IMR-90 (cell line): Measurements from ENCODE around the gene IQSEC3. TPM values are rescaled to one million over a fixed set of nuclear protein-coding genes. Genes with fewer than 3 reads are reported as not detected.

Experiments
- ATAC-seq: fragments of 200-7000 bp; cut with Tn5 transposase; 2 replicates; pipeline ENCODE4 v1.9.1; 2020; ENCODE audit warnings: low read depth, mild to moderate bottlenecking, moderate library complexity
- BruUV-seq: library from RNA; stranded (reverse); fragments of 400-500 nt; replicated peaks from 2 replicates; lab custom pipeline; 2021; lab: Mats Ljungman, UMichigan
- CTCF ChIA-PET: fragments of 300-600 bp; formaldehyde crosslinking; extraction: SDS; loops from one replicate; lab custom pipeline; 2021; ENCODE audit warnings: antibody characterized with exemption; lab: Yijun Ruan, JAX
- POLR2A ChIA-PET: fragments of 300-600 bp; sonication (Branson Sonifier 250); formaldehyde crosslinking; loops from one replicate; lab custom pipeline; 2022; ENCODE audit warnings: antibody characterized with exemption; ENCODE audit not compliant: unreplicated experiment; lab: Charles Lee
- DNase-seq: peaks from one replicate; pipeline ENCODE4 v3.0.0; 2013
- H2AFZ ChIP-seq: replicated peaks from 2 replicates; pipeline ENCODE3; 2013; ENCODE audit warnings: low read length, mild to moderate bottlenecking; ENCODE audit not compliant: poor library complexity
- H2AK5ac ChIP-seq: 2 replicates; pipeline ENCODE4 v1.6.1; 2013; ENCODE audit warnings: low read depth, low read length, inconsistent platforms
- H2AK9ac ChIP-seq: replicated peaks from 2 replicates; pipeline ENCODE3; 2013; ENCODE audit warnings: mild to moderate bottlenecking, low read depth, low read length, moderate library complexity; ENCODE audit not compliant: poor library complexity
- H2BK120ac ChIP-seq: 2 replicates; pipeline ENCODE4 v1.6.1; 2013; ENCODE audit warnings: low read depth, low read length, inconsistent platforms
- H2BK15ac ChIP-seq: 3 replicates; pipeline ENCODE4 v1.6.1; 2013; ENCODE audit warnings: low read depth, low read length, inconsistent platforms
- H2BK20ac ChIP-seq: 2 replicates; pipeline ENCODE4 v1.6.1; 2013; ENCODE audit warnings: low read depth, mild to moderate bottlenecking, inconsistent platforms, low read length, moderate library complexity
- H2BK5ac ChIP-seq: 2 replicates; pipeline ENCODE4 v1.6.1; 2013; ENCODE audit warnings: mild to moderate bottlenecking, low read depth, low read length, inconsistent platforms; ENCODE audit not compliant: poor library complexity, severe bottlenecking
- H3K14ac ChIP-seq: replicated peaks from 2 replicates; pipeline ENCODE4 v1.6.1; 2013; ENCODE audit warnings: low read depth, low read length, inconsistent platforms
- H3K18ac ChIP-seq: 2 replicates; pipeline ENCODE4 v1.6.1; 2013; ENCODE audit warnings: low read depth, low read length, control low read depth
- H3K23ac ChIP-seq: 2 replicates; pipeline ENCODE4 v1.6.1; 2013; ENCODE audit warnings: low read depth, low read length, inconsistent platforms
- H3K27ac ChIP-seq: 2 replicates; pipeline ENCODE4 v1.5.1; 2013; ENCODE audit warnings: mild to moderate bottlenecking, control low read depth, low read length; ENCODE audit not compliant: insufficient read depth
- H3K27me3 ChIP-seq: 2 replicates; pipeline ENCODE4 v1.6.1; 2013; ENCODE audit warnings: low read length; ENCODE audit not compliant: control insufficient read depth, insufficient read depth
- H3K36me3 ChIP-seq: 2 replicates; pipeline ENCODE4 v1.6.1; 2013; ENCODE audit warnings: low read length, mixed read lengths; ENCODE audit not compliant: control insufficient read depth, insufficient read depth
- H3K4ac ChIP-seq: 2 replicates; pipeline ENCODE4 v1.6.1; 2013; ENCODE audit warnings: low read depth, low read length, inconsistent platforms
- H3K4me1 ChIP-seq: 2 replicates; pipeline ENCODE4 v1.6.1; 2013; ENCODE audit warnings: low read length, mixed read lengths; ENCODE audit not compliant: control insufficient read depth, insufficient read depth
- H3K4me2 ChIP-seq: 2 replicates; pipeline ENCODE4 v1.6.1; 2013; ENCODE audit warnings: low read depth, mild to moderate bottlenecking, control low read depth, low read length, moderate library complexity
- H3K4me3 ChIP-seq: 2 replicates; pipeline ENCODE4 v1.5.1; 2013; ENCODE audit warnings: low read depth, mild to moderate bottlenecking, control low read depth, low read length, moderate library complexity; ENCODE audit not compliant: insufficient read depth
- H3K56ac ChIP-seq: 2 replicates; pipeline ENCODE4 v1.6.1; 2013; ENCODE audit warnings: low read length, inconsistent platforms; ENCODE audit not compliant: insufficient read depth; ENCODE audit errors: extremely low read depth
- H3K79me1 ChIP-seq, 2 experiments: 2 replicates each; pipeline ENCODE4 v1.6.1; 2013; ENCODE audit warnings: low read length in 2 of 2, inconsistent platforms in 1 of 2, low read depth in 1 of 2
- H3K9ac ChIP-seq: 2 replicates; pipeline ENCODE4 v1.6.1; 2013; ENCODE audit warnings: low read depth, low read length, control low read depth
- H3K9me1 ChIP-seq: 2 replicates; pipeline ENCODE4 v1.6.1; 2013; ENCODE audit warnings: low read length, inconsistent platforms; ENCODE audit not compliant: insufficient read depth
- H3K9me3 ChIP-seq: 2 replicates; pipeline ENCODE4 v1.6.1; 2013; ENCODE audit warnings: low read length; ENCODE audit not compliant: control insufficient read depth, insufficient read depth
- H4K20me1 ChIP-seq: 2 replicates; pipeline ENCODE4 v1.6.1; 2013; ENCODE audit warnings: low read length, inconsistent platforms; ENCODE audit not compliant: insufficient read depth
- H4K5ac ChIP-seq: 2 replicates; pipeline ENCODE4 v1.6.1; 2013; ENCODE audit warnings: mild to moderate bottlenecking, low read depth, low read length, control low read depth
- H4K8ac ChIP-seq, 2 experiments: 2 replicates each; pipeline ENCODE4 v1.6.1; 2013; ENCODE audit warnings: low read depth in 2 of 2, low read length in 2 of 2, control low read depth in 1 of 2, inconsistent platforms in 1 of 2
- H4K91ac ChIP-seq: 2 replicates; pipeline ENCODE4 v1.6.1; 2013; ENCODE audit warnings: low read depth, low read length, inconsistent platforms; ENCODE audit not compliant: insufficient read depth
- CEBPB ChIP-seq: IDR thresholded peaks from 2 replicates; pipeline ENCODE4 v1.6.1; 2012; ENCODE audit warnings: low read depth, low read length, improper control_type of control experiment
- CHD1 ChIP-seq: IDR thresholded peaks from 2 replicates; pipeline ENCODE4 v1.6.1; 2012; ENCODE audit warnings: low read depth, low read length, improper control_type of control experiment
- FOS ChIP-seq: fragments of 150-350 bp; IDR thresholded peaks from 2 replicates; pipeline ENCODE4 v1.6.1; 2016; ENCODE audit warnings: low read depth, low read length
- POLR2A ChIP-seq: IDR thresholded peaks from 2 replicates; pipeline ENCODE4 v1.6.1; 2012; ENCODE audit warnings: mild to moderate bottlenecking, low read depth, low read length
- RAD21 ChIP-seq: IDR thresholded peaks from 2 replicates; pipeline ENCODE4 v1.6.1; 2012; ENCODE audit warnings: low read length, improper control_type of control experiment
- RCOR1 ChIP-seq: IDR thresholded peaks from 2 replicates; pipeline ENCODE4 v1.6.1; 2012; ENCODE audit warnings: mild to moderate bottlenecking, low read length, improper control_type of control experiment; ENCODE audit not compliant: insufficient replicate concordance
- RFX5 ChIP-seq: IDR thresholded peaks from 2 replicates; pipeline ENCODE4 v1.8.0; 2012; ENCODE audit warnings: low read depth, mild to moderate bottlenecking, low read length, moderate library complexity
- WGBS, 2 experiments: methylation state at CpG; one replicate each; pipeline versions ENCODE4 v1.1.5 to v1.1.7; 2013; ENCODE audit warnings: missing lambda C conversion rate in 2 of 2; ENCODE audit not compliant: insufficient read length in 1 of 2; ENCODE audit errors: extremely low coverage in 2 of 2; 5-methylcytosine and 5-hydroxymethylcytosine counted together
- dilution Hi-C: fragments of 300-500 bp; cut with HindIII; formaldehyde crosslinking; loops from one replicate; pipeline ENCODE4 v1.14.3; 2018; ENCODE audit warnings: low sequenced_read_pairs; ENCODE audit not compliant: unreplicated experiment
- in situ Hi-C: fragments of 300-500 bp; cut with MboI; formaldehyde crosslinking; loops from 3 replicates; pipeline ENCODE4 v1.14.3; 2019; ENCODE audit warnings: low sequenced_read_pairs, inconsistent platforms, mixed read lengths
- intact Hi-C: fragments of 100-400 bp; cut with micrococcal nuclease; formaldehyde crosslinking; loops from 2 replicates; pipeline ENCODE4 v1.10.0; 2022
- polyA plus RNA-seq, 3 experiments: library from polyadenylated mRNA; depleted of rRNA; stranded (reverse); fragments of >200 nt; gene quantifications; 2 replicates each; pipeline ENCODE4 v1.2.3, GENCODE V29; 2012; ENCODE audit warnings: low replicate concordance in 1 of 3
- total RNA-seq: library from RNA; depleted of rRNA; stranded (reverse); fragments of >200 nt; gene quantifications from 2 replicates; pipeline ENCODE4 v1.2.3, GENCODE V29; 2012

IQSEC3 gene
- total and polyA plus RNA-seq, 2 of the 4 experiments (the other 2 are of a cell fraction), result 0.10 TPM; not detected in 1

GRCh38 chr12:225012-225411 lies 158.4 kb downstream of the IQSEC3 start:
- no peaks in the 10 kb centered on the region for H3K79me1 ChIP-seq
- WGBS, 2 experiments, result 91% methylated on average over 10 of the region's 18 CpGs; no CpG with 5 or more reads in 1 of the 2 experiments
- no peak overlapping the region for H4K8ac ChIP-seq
- no peak overlapping the region for H3K27ac ChIP-seq
- H3K14ac ChIP-seq, result no peak overlapping the region
- no peak overlapping the region for H2AK9ac ChIP-seq
- ChIA-PET POLR2A (no interaction called here), CTCF (no interaction called here)
- no peak overlapping the region; the same call in 1 of the 2 replicates for H3K56ac ChIP-seq
- no peaks in the 10 kb centered on the region for H3K4me1 ChIP-seq
- no peak overlapping the region for H2BK15ac ChIP-seq
- BruUV-seq, result no TSS peak
- no peak overlapping the region for H3K18ac ChIP-seq
- no peak overlapping the region for H3K23ac ChIP-seq
- ATAC-seq (no peak), DNase-seq (no peak)
- no peaks in the 10 kb centered on the region for H4K20me1 ChIP-seq
- H2AFZ ChIP-seq, result peak overlapping the region; percentile 21
- H2BK20ac ChIP-seq, result no peak overlapping the region
- H3K4me3 ChIP-seq, result no peak overlapping the region
- H3K36me3 ChIP-seq, result no peaks in the 10 kb centered on the region
- H2AK5ac ChIP-seq, result no peak overlapping the region
- H3K9ac ChIP-seq, result no peak overlapping the region
- 0 out of 2 replicates have a peak, but pooled peaks cover 2% of the 10 kb centered on the region for H3K9me3 ChIP-seq
- no peaks in the 10 kb centered on the region for H3K9me1 ChIP-seq
- no peak overlapping the region for H3K4me2 ChIP-seq
- H4K91ac ChIP-seq, result no peak overlapping the region
- in situ Hi-C loops (no loop called here), dilution Hi-C loops (no loop called here), intact Hi-C loops (no loop called here)
- no peak overlapping the region for H2BK5ac ChIP-seq
- H3K27me3 ChIP-seq, result peaks cover 82% of the 10 kb centered on the region
- no peak overlapping the region for H3K4ac ChIP-seq
- no peak overlapping the region for H2BK120ac ChIP-seq
- TF ChIP-seq POLR2A, result no peak
- no peak for TF ChIP-seq FOS
- no peak for TF ChIP-seq RFX5
- no peak for TF ChIP-seq CHD1
- no peak for TF ChIP-seq CEBPB
- TF ChIP-seq RCOR1, result no peak
- TF ChIP-seq RAD21, result no peak
- H4K5ac ChIP-seq, result no peak overlapping the region
